ENCODE results near the gene ABCC1. TPM values are rescaled to one million over a fixed set of nuclear protein-coding genes. Genes with fewer than 3 reads are reported as not detected.

ABCC1 gene
- polyA plus RNA-seq, 1 donor (not counting 4 experiments of a cell fraction or from before 2014, with no cell fraction given) = 19.4 TPM

GRCh38 chr16:16047761-16048160 lies 98.3 kb downstream of the ABCC1 start:
- H3K9ac ChIP-seq (ENCODE audit: control insufficient read depth, extremely low read depth, insufficient read depth, low read length) = no peak overlapping the region
- DNase-seq (ENCODE audit: low read depth, low spot score) (no peak), FAIRE-seq (no peak)
- peaks cover 43 to 53% of the 10 kb centered on the region in 2 experiments for H3K36me3 ChIP-seq (ENCODE audit: control insufficient read depth in 2 of 2, extremely low read depth in 1 of 2, insufficient read depth in 2 of 2, low read length in 2 of 2)
- no peak overlapping the region for H3K4me3 ChIP-seq (ENCODE audit: control insufficient read depth in 2 of 3, extremely low read depth in 1 of 3, insufficient read depth in 2 of 3, low read depth in 1 of 3, low read length in 3 of 3)
- H3K27ac ChIP-seq (ENCODE audit: control insufficient read depth, insufficient read depth, low read length) = no peak overlapping the region
- H3K4me1 ChIP-seq (ENCODE audit: control insufficient read depth, extremely low read depth, insufficient read depth, low read length) = peaks cover 6% of the 10 kb centered on the region
- H3K4me2 ChIP-seq (ENCODE audit: control insufficient read depth, extremely low read depth, insufficient read depth, low read depth, low read length) = no peak overlapping the region
- no peaks in the 10 kb centered on the region for H3K9me1 ChIP-seq (ENCODE audit: control insufficient read depth, extremely low read depth, insufficient read depth, low read length)
- dilution Hi-C loops (cut with MboI; ENCODE audit: extremely low pct_ligation_motif_present, low sequenced_read_pairs) = no loop called here
- H2AFZ ChIP-seq (ENCODE audit: control insufficient read depth, low read length) = no peak overlapping the region
- TF ChIP-seq, protein P1, sequence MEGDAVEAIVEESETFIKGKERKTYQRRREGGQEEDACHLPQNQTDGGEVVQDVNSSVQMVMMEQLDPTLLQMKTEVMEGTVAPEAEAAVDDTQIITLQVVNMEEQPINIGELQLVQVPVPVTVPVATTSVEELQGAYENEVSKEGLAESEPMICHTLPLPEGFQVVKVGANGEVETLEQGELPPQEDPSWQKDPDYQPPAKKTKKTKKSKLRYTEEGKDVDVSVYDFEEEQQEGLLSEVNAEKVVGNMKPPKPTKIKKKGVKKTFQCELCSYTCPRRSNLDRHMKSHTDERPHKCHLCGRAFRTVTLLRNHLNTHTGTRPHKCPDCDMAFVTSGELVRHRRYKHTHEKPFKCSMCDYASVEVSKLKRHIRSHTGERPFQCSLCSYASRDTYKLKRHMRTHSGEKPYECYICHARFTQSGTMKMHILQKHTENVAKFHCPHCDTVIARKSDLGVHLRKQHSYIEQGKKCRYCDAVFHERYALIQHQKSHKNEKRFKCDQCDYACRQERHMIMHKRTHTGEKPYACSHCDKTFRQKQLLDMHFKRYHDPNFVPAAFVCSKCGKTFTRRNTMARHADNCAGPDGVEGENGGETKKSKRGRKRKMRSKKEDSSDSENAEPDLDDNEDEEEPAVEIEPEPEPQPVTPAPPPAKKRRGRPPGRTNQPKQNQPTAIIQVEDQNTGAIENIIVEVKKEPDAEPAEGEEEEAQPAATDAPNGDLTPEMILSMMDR (optimal IDR thresholded peaks at IDR 0.05 in 1 of 3, IDR thresholded peaks at IDR 0.05 in 1 of 3, conservative IDR thresholded peaks at IDR 0.05 in 1 of 3; ENCODE audit: extremely low read depth in 1 of 3, insufficient read depth in 2 of 3, low read length in 3 of 3) = no peak
- TF ChIP-seq EZH2 (IDR thresholded peaks at IDR 0.05; ENCODE audit: low read length) = no peak
- H3K79me2 ChIP-seq (ENCODE audit: control insufficient read depth, insufficient read depth, low read length) = no peaks in the 10 kb centered on the region
- H4K20me1 ChIP-seq (ENCODE audit: control insufficient read depth, extremely low read depth, insufficient read depth, low read length) = no peaks in the 10 kb centered on the region
- no peaks in the 10 kb centered on the region for H3K9me3 ChIP-seq (ENCODE audit: control insufficient read depth, low read depth, low read length)
- no peaks in the 10 kb centered on the region for H3K27me3 ChIP-seq (ENCODE audit: control insufficient read depth, extremely low read depth, insufficient read depth, low read length)

GRCh38 chr16:16048904-16049582 lies 99.6 kb downstream of the ABCC1 start:
- no peaks in the 10 kb centered on the region for H3K79me2 ChIP-seq (ENCODE audit: control insufficient read depth, insufficient read depth, low read length)
- H3K27ac ChIP-seq (ENCODE audit: control insufficient read depth, insufficient read depth, low read length) = no peak overlapping the region
- H2AFZ ChIP-seq (ENCODE audit: control insufficient read depth, low read length) = no peak overlapping the region
- H3K9me3 ChIP-seq (ENCODE audit: control insufficient read depth, low read depth, low read length) = no peaks in the 10 kb centered on the region
- FAIRE-seq (no peak), DNase-seq (ENCODE audit: low read depth, low spot score) (no peak)
- H3K4me1 ChIP-seq (ENCODE audit: control insufficient read depth, extremely low read depth, insufficient read depth, low read length) = peaks cover 6% of the 10 kb centered on the region
- dilution Hi-C loops (cut with MboI; ENCODE audit: extremely low pct_ligation_motif_present, low sequenced_read_pairs) = no loop called here
- H3K4me2 ChIP-seq (ENCODE audit: control insufficient read depth, extremely low read depth, insufficient read depth, low read depth, low read length) = no peak overlapping the region
- no peaks in the 10 kb centered on the region for H4K20me1 ChIP-seq (ENCODE audit: control insufficient read depth, extremely low read depth, insufficient read depth, low read length)
- H3K36me3 ChIP-seq (ENCODE audit: control insufficient read depth in 2 of 2, extremely low read depth in 1 of 2, insufficient read depth in 2 of 2, low read length in 2 of 2) = peaks cover 45 to 52% of the 10 kb centered on the region in 2 experiments
- H3K9ac ChIP-seq (ENCODE audit: control insufficient read depth, extremely low read depth, insufficient read depth, low read length) = no peak overlapping the region
- H3K4me3 ChIP-seq (ENCODE audit: control insufficient read depth in 2 of 3, extremely low read depth in 1 of 3, insufficient read depth in 2 of 3, low read depth in 1 of 3, low read length in 3 of 3) = no peak overlapping the region
- TF ChIP-seq EZH2 (IDR thresholded peaks at IDR 0.05; ENCODE audit: low read length) = no peak
- TF ChIP-seq, protein P1 (optimal IDR thresholded peaks at IDR 0.05 in 1 of 3, IDR thresholded peaks at IDR 0.05 in 1 of 3, conservative IDR thresholded peaks at IDR 0.05 in 1 of 3; ENCODE audit: extremely low read depth in 1 of 3, insufficient read depth in 2 of 3, low read length in 3 of 3) = no peak
- H3K9me1 ChIP-seq (ENCODE audit: control insufficient read depth, extremely low read depth, insufficient read depth, low read length) = no peaks in the 10 kb centered on the region
- H3K27me3 ChIP-seq (ENCODE audit: control insufficient read depth, extremely low read depth, insufficient read depth, low read length) = no peaks in the 10 kb centered on the region
